Esophagus muscularis mucosa (tissue), 3 donors: ENCODE results near the gene FAM193B.
A peak's percentile ranks its signal among the peaks of the same experiment; 100 is the strongest.

ENCODE experiments used
- CTCF ChIP-seq, 3 experiments: fragments of 200-600 bp in 2 of 3; fragments of 450-650 bp in 1 of 3; sonication (generic) in 2 of 3; IDR thresholded peaks; one replicate each; pipeline ENCODE4 v1.5.1; 2017 to 2019; ENCODE audit warnings: antibody characterized with exemption in 3 of 3, mild to moderate bottlenecking in 2 of 3, moderate library complexity in 1 of 3
- POLR2A ChIP-seq: fragments of 450-650 bp; IDR thresholded peaks from one replicate; pipeline ENCODE4 v1.6.1; 2017; ENCODE audit warnings: antibody characterized with exemption, moderate library complexity, mild to moderate bottlenecking, low read depth
- POLR2AphosphoS5 ChIP-seq, 2 donors: sonication (generic); formaldehyde crosslinking; IDR thresholded peaks; one replicate each; pipeline ENCODE4 v1.6.1; 2017; ENCODE audit warnings: antibody characterized with exemption in 2 of 2

- TF ChIP-seq POLR2AphosphoS5 (IDR thresholded peaks at IDR 0.05) (peak in 1 of 2 donors; percentile 55), CTCF (IDR thresholded peaks at IDR 0.05) (no peak), POLR2A (no peak)
Observed at GRCh38 chr5:177487975-177488374, 66.4 kb downstream of the FAM193B start.
